ENCODE measurements around the gene GHRHR.

Gene GHRHR

DNA sequence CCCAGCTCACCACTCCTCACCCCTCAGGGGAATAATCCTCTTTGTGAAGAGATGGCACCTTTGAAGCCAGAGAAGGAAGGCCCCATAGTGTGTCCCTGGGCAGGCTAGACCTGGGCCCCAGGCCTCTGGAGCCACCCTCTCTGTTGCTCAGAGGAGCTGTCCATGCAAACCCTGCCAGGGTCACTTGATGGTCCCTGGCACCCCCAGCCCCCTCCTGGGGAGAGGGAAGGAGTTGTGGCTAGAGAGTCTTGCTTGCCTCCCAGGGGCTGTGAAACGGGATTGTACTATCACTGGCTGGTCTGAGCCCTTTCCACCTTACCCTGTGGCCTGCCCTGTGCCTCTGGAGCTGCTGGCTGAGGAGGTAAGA, 5.8 kb downstream of the GHRHR start:
- DNase-seq = no peak

DNA sequence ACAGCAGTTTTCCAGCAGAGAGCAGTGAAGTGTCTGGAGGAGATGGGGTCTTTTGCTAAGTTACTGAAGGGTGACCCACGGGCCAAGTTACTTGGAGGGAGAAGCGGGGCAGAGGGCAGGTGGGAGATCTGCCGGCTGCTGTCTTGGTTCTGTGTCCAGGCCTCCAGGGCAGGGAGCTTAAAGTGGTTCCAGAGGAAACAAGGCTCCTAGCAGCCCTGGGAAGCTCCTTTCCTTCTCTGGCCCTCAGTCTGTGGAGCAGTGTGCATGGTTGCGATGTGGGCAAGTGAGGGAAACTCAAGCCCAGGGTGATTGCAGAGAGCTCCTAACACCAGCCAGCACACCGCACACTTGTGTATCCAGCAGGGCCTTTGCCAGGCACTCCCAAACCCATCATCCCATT, 6.3 kb downstream of the GHRHR start:
- no peak for DNase-seq

- no peak for DNase-seq
Observed at GRCh38 chr7:30970594-30971094, 6.9 kb downstream of the GHRHR start.

- DNase-seq = no peak
Observed at GRCh38 chr7:30971440-30971839, 7.7 kb downstream of the GHRHR start.

- no peak for DNase-seq
Observed at GRCh38 chr7:30971840-30972563, 8.2 kb downstream of the GHRHR start.

GRCh38 chr7:30973292-30973691, 9.5 kb downstream of the GHRHR start:
- DNase-seq = no peak

DNA sequence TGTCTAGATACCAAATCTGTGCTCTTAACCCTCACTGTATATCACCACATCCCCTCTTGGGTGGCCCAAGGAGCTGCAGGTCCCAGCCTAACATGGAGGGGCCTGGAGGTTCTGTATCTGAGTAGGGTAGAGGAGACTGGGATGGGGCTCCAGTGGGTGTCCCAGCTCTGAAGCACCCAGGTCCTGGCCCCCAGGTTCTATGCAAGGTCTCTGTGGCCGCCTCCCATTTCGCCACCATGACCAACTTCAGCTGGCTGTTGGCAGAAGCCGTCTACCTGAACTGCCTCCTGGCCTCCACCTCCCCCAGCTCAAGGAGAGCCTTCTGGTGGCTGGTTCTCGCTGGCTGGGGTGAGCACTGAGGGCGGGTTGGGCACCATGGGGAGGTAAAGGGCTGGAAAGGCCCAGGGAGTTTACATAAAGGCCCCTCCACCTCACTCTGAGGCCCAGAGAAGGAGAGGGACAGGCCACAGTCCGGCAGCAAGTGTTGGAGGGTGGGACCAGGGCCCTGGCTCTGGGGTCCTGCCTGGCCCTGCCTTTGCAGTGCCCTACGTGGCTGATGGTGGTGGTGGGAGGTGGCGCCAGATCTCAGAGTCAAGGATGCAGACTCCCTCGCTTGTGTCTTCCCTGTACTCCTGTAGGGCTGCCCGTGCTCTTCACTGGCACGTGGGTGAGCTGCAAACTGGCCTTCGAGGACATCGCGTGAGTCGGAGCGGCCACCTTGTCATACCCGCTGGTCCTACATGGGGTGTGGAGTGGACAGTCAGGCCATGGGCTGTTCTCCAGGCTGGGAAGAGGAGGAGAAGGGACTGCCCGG, 10.2 kb downstream of the GHRHR start:
- no peak for DNase-seq

GRCh38 chr7:30974605-30975255, 11.0 kb downstream of the GHRHR start:
- peak; percentile 14 to 21 for DNase-seq

DNA sequence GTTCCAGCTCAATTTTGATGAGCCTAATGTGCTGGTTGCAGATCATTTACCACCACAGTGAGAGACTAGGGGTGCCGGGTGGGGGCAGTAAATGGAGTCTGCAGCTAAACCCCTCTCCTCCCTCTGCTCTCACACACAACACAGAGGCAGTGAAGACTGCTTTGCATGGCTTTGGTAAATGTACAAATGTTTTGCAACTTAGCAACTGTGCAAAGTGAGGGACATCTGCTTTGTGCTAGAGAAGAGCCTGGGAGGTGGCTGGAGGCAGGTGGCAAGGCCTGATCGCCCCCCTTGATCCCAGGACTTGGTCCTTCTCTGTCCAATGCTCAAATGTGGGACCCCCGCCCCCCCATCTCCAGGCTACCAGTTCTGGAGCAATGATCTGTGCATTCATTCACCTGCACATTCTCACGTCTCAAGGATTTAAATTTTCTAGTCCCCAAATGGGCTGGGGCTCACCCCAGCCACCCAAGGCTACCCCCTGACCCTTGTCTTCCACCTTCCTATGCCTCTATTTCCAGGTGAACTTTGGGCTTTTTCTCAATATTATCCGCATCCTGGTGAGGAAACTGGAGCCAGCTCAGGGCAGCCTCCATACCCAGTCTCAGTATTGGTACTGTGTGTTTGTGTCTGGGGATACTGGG, 11.6 kb downstream of the GHRHR start:
- DNase-seq = no peak

- DNase-seq = no peak
Observed at GRCh38 chr7:30976381-30976780, 12.6 kb downstream of the GHRHR start.

DNA sequence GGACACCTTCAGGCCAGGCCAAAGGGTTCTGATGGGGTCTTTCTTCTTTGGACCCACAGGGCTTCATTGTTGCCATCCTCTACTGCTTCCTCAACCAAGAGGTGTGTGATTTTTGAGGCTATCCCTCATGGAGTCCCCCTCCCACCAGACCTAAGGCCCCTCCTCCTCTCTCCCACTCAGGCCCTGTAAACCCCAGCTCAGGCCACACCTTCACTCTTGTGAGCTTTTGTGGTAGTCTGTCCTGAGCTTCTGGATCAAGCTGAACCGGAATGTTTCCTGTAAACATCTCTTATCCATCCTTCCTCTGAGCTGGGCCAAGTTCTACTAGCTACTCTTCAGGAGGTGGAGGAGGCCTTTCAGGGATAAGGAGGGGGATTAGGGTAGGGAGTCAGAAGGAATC, 13.5 kb downstream of the GHRHR start:
- no peak for DNase-seq

DNA sequence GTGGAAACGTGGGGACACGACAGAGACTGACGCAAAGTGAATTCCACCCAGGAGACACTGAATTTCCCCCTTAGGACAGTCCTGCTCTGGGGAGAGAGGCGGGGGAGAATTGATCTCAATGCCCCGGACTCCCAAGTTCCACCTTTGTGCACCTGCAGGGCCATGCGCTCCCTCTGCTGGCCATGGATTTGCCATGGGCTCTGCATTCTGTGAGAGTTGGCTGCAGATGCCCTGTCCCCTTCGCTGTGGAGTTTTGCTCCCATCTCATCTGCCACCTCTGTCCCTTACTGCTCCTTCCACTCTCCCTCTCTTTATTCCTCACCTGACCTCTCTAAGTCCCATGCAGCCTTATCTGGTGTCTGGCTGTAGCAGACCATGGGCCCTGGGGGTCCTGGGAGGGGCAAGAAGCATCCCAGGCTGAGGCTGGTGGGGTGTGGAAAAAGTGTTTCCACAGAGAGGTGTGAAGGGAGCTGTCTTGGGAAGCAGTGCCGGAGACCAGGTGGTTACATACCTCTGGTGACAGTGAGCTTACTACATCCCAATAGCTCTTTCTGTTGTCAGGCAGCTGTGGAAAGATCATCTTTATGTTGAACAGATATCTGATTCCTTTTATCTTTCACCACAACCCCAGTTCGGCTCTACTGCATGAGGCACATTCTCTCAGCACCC, 14.3 kb downstream of the GHRHR start:
- DNase-seq = no peak

- no peak for DNase-seq
Observed at GRCh38 chr7:30979027-30979426, 15.3 kb downstream of the GHRHR start.

DNA sequence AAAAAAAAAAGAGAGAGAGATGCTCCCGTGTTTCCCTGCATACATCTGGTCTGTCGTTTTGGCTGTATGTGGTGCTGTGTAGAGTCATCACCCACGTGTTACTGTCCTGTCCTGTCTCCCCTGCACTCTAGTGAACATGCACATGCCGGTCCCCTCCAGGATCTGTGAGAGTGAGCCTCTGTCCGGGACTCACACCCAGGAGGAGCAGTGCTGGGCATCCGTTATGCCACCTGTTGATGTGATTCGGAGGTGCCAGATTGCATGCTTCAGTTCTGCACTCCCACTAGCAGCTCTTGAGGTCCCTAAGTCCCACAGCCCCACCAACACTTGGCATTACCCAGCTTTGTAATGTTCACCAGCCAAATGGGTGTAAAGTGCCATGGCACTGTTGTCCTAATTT, 16.4 kb downstream of the GHRHR start:
- DNase-seq = no peak

DNA sequence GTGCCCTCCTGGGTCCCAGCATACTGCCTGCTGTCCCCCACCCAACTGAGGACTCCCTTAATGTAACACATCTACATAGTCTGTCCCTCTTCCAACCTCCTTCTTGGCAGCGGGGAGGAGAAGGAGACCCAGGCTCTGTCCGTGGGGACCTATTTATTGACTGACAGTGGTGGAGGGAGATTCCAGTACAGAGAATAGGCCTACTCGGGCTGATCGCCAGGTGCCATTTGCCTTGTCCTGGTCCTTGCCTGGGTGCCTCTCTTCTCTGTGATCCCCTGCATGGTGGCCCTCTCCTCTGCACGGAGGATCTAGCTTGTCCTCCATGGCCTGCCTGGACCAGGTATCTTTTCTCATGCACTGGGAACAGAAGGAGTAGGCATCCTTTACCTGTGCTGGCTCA, 17.0 kb downstream of the GHRHR start:
- DNase-seq = no peak

- DNase-seq = peak; percentile 48 to 66
Observed at GRCh38 chr7:30983042-30983913, 19.5 kb downstream of the GHRHR start.

GRCh38 chr7:30983914-30984247, 20.1 kb downstream of the GHRHR start:
- no peak for DNase-seq

GRCh38 chr7:30984359-30985107, 20.8 kb downstream of the GHRHR start:
- DNase-seq = no peak

GRCh38 chr7:30985756-30986155, 22.0 kb downstream of the GHRHR start:
- DNase-seq = no peak

DNA sequence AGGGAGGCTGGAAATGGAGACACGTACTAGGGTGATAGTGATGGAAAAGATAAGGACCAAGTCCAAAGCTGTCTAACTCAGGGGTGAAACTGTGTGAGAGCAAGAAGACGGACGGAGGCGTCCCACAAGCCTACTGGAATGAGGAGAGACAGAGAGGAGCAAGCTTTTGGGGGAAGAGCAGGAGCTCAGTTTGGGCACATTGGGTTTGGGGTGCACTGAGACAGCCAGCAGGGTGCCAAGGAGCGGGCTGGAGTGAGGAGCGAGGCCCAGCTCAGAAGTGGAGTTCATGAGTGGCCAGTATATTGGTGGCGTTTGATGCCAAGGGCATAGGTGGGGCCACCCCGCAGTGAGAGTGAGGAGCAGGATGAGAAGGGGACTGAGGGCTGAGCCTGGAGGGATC, 22.6 kb downstream of the GHRHR start:
- no peak for DNase-seq

- DNase-seq = no peak
Observed at GRCh38 chr7:30986738-30987137, 23.0 kb downstream of the GHRHR start.
